Gastrocnemius medialis (tissue), 4 donors: ENCODE measurements around the gene IQSEC1.

Experiments
- CTCF ChIP-seq, 5 experiments: fragments of 450-650 bp in 3 of 5; fragments of 200-600 bp in 2 of 5; sonication (generic) in 2 of 5; IDR thresholded peaks in 4 of 5; conservative IDR thresholded peaks in 1 of 5; 1 replicate in 4 of 5; 2 replicates in 1 of 5; pipeline ENCODE4 v1.5.1; 2016 to 2019; ENCODE audit warnings: antibody characterized with exemption in 5 of 5, mild to moderate bottlenecking in 3 of 5, moderate library complexity in 3 of 5
- POLR2A ChIP-seq, 2 donors: fragments of 450-650 bp; IDR thresholded peaks; one replicate each; pipeline ENCODE4 v1.6.1; 2017; ENCODE audit warnings: antibody characterized with exemption in 2 of 2, mild to moderate bottlenecking in 2 of 2, moderate library complexity in 2 of 2

GRCh38 chr3:13014755-13015285, 58.4 kb downstream of the IQSEC1 start:
- TF ChIP-seq POLR2A (IDR thresholded peaks at IDR 0.05) (no peak), CTCF (IDR thresholded peaks at IDR 0.05 in 4 of 5, conservative IDR thresholded peaks at IDR 0.05 in 1 of 5) (no peak)
